A549 (cell line): ENCODE results near the gene TCP11L2. TPM values are rescaled to one million over a fixed set of nuclear protein-coding genes. Genes with fewer than 3 reads are reported as not detected.

Experiments used
- ATAC-seq, 2 experiments: fragments of 200-7000 bp in 1 of 2; fragments of >200 bp in 1 of 2; cut with Nextera tagmentation in 1 of 2; cut with Tn5 transposase in 1 of 2; 3 replicates each; pipeline versions ENCODE4 v1.8.0 to v1.9.1; 2018 to 2020; ENCODE audit warnings: mild to moderate bottlenecking in 1 of 2, moderate library complexity in 1 of 2
- CTCF ChIA-PET: fragments of 300-600 bp; sonication (Branson Sonifier 250); formaldehyde crosslinking; extraction: SDS; loops from one replicate; lab custom pipeline; 2021; ENCODE audit warnings: antibody characterized with exemption, inconsistent platforms; lab: Yijun Ruan, JAX
- POLR2A ChIA-PET: fragments of 350-600 bp; formaldehyde crosslinking; extraction: SDS; loops from one replicate; lab custom pipeline; 2021; ENCODE audit warnings: antibody characterized with exemption, inconsistent platforms; lab: Yijun Ruan, JAX
- DNase-seq, 2 experiments: peaks; one replicate each; pipeline versions ENCODE4 v3.0.0 to v3.0.0-alpha.2; 2011 to 2016; ENCODE audit warnings: low read depth in 1 of 2, low spot score in 1 of 2
- FAIRE-seq: peaks from 2 replicates; lab custom pipeline; 2011; peaks lifted over from hg19 to GRCh38; lab: Jason Lieb, UNC
- H3K27ac ChIP-seq, 2 experiments: fragments of >200 bp; sonication (Bioruptor Twin); formaldehyde crosslinking; 3 replicates each; pipeline ENCODE4 v1.5.1; 2016 to 2017
- H3K4me1 ChIP-seq: fragments of >200 bp; sonication (Bioruptor Twin); formaldehyde crosslinking; 3 replicates; pipeline ENCODE4 v1.6.1; 2016
- H3K4me2 ChIP-seq: fragments of >200 bp; sonication (Bioruptor Twin); formaldehyde crosslinking; 3 replicates; pipeline ENCODE4 v1.6.1; 2016
- H3K4me3 ChIP-seq: fragments of >200 bp; sonication (Bioruptor Twin); formaldehyde crosslinking; 3 replicates; pipeline ENCODE4 v1.5.1; 2016
- H3K9me3 ChIP-seq: fragments of >200 bp; sonication (Bioruptor Twin); formaldehyde crosslinking; 3 replicates; pipeline ENCODE4 v1.6.1; 2016
- BHLHE40 ChIP-seq: IDR thresholded peaks from 2 replicates; pipeline ENCODE4 v1.6.1; 2012; ENCODE audit warnings: low read depth, low read length, inconsistent platforms
- CBX2 ChIP-seq: fragments of 200-600 bp; sonication (generic); IDR thresholded peaks from 2 replicates; pipeline ENCODE4 v1.6.1; 2016; ENCODE audit warnings: low read depth, mild to moderate bottlenecking, borderline replicate concordance
- CBX8 ChIP-seq: fragments of 200-600 bp; sonication (generic); IDR thresholded peaks from 2 replicates; pipeline ENCODE4 v1.6.1; 2016
- CEBPB ChIP-seq, 2 experiments: fragments of >200 bp in 1 of 2; sonication (Bioruptor Twin) in 1 of 2; formaldehyde crosslinking in 1 of 2; IDR thresholded peaks; 2 replicates each; pipeline ENCODE4 v1.6.1; 2012 to 2016
- CHD4 ChIP-seq: fragments of 200-600 bp; sonication (generic); IDR thresholded peaks from 2 replicates; pipeline ENCODE4 v1.6.1; 2016; ENCODE audit warnings: antibody characterized with exemption, mild to moderate bottlenecking, borderline replicate concordance
- EHF ChIP-seq: fragments of 250-450 bp; sonication (Bioruptor Pico); IDR thresholded peaks from 2 replicates; pipeline ENCODE4 v1.5.0; 2020; ENCODE audit warnings: mild to moderate bottlenecking
- EHMT2 ChIP-seq: fragments of 200-600 bp; sonication (generic); IDR thresholded peaks from 2 replicates; pipeline ENCODE4 v1.6.1; 2016; ENCODE audit warnings: antibody characterized with exemption, low read depth, mild to moderate bottlenecking, moderate library complexity
- EP300 ChIP-seq, 2 experiments: fragments of >200 bp; sonication (Bioruptor Twin); formaldehyde crosslinking; IDR thresholded peaks; 2 replicates in 1 of 2; 3 replicates in 1 of 2; pipeline ENCODE4 v1.6.1; 2016 to 2017
- ESRRA ChIP-seq: fragments of 150-350 bp; IDR thresholded peaks from 2 replicates; pipeline ENCODE4 v1.6.1; 2014; ENCODE audit warnings: mild to moderate bottlenecking, low read length, borderline replicate concordance
- GATA3 ChIP-seq: IDR thresholded peaks from 2 replicates; pipeline ENCODE4 v1.6.1; 2012; ENCODE audit warnings: borderline replicate concordance
- HDAC2 ChIP-seq: fragments of 200-600 bp; sonication (generic); IDR thresholded peaks from 2 replicates; pipeline ENCODE4 v1.6.1; 2016
- HOXB13 ChIP-seq: fragments of 250-450 bp; sonication (Bioruptor Pico); IDR thresholded peaks from 2 replicates; pipeline ENCODE4 v1.5.0; 2020; ENCODE audit warnings: low read depth, mild to moderate bottlenecking, moderate library complexity
- JUN ChIP-seq, 2 experiments: fragments of >200 bp; sonication (Bioruptor Twin); formaldehyde crosslinking; IDR thresholded peaks; 2 replicates in 1 of 2; 3 replicates in 1 of 2; pipeline ENCODE4 v1.6.1; 2016 to 2017
- JUNB ChIP-seq: fragments of >200 bp; sonication (Bioruptor Twin); formaldehyde crosslinking; IDR thresholded peaks from 2 replicates; pipeline ENCODE4 v1.6.1; 2016
- KDM1A ChIP-seq: fragments of 200-600 bp; sonication (generic); IDR thresholded peaks from 2 replicates; pipeline ENCODE4 v1.6.1; 2016; ENCODE audit warnings: low read depth, mild to moderate bottlenecking
- KDM5A ChIP-seq: fragments of 200-600 bp; sonication (generic); IDR thresholded peaks from 2 replicates; pipeline ENCODE4 v1.6.1; 2016; ENCODE audit warnings: antibody characterized with exemption, mild to moderate bottlenecking
- MAZ ChIP-seq: fragments of 150-350 bp; IDR thresholded peaks from 2 replicates; pipeline ENCODE4 v1.6.1; 2014; ENCODE audit warnings: antibody characterized with exemption, low read depth, low read length, borderline replicate concordance
- MYC ChIP-seq: IDR thresholded peaks from 2 replicates; pipeline ENCODE4 v1.6.1; 2012; ENCODE audit warnings: mild to moderate bottlenecking, inconsistent platforms, low read length, improper control_type of control experiment, borderline replicate concordance
- NFE2L2 ChIP-seq: fragments of 150-350 bp; conservative IDR thresholded peaks from 2 replicates; pipeline ENCODE4 v1.6.1; 2014; ENCODE audit warnings: low read length
- PHF8 ChIP-seq: fragments of 200-600 bp; sonication (generic); IDR thresholded peaks from 2 replicates; pipeline ENCODE4 v1.6.1; 2016; ENCODE audit warnings: low read depth, mild to moderate bottlenecking, antibody characterized with exemption, moderate library complexity, borderline replicate concordance
- POLR2A ChIP-seq: IDR thresholded peaks from 2 replicates; pipeline ENCODE4 v1.6.1; 2012; ENCODE audit warnings: mild to moderate bottlenecking, low read length
- RFX5 ChIP-seq: fragments of 450-650 bp; IDR thresholded peaks from 2 replicates; pipeline ENCODE4 v1.7.1; 2014; ENCODE audit warnings: antibody characterized with exemption, mild to moderate bottlenecking, moderate library complexity
- RNF2 ChIP-seq: fragments of 200-600 bp; sonication (generic); IDR thresholded peaks from 2 replicates; pipeline ENCODE4 v1.6.1; 2016; ENCODE audit warnings: low read depth, mild to moderate bottlenecking, antibody characterized with exemption, moderate library complexity, borderline replicate concordance
- TFCP2L1 ChIP-seq: fragments of 250-450 bp; sonication (Bioruptor Pico); IDR thresholded peaks from 2 replicates; pipeline ENCODE4 v1.5.0; 2021; ENCODE audit warnings: mild to moderate bottlenecking
- TP53 ChIP-seq: fragments of 250-450 bp; sonication (Bioruptor Pico); IDR thresholded peaks from 2 replicates; pipeline ENCODE4 v1.5.0; 2021; ENCODE audit warnings: mild to moderate bottlenecking, moderate library complexity
- ZFP36 ChIP-seq: fragments of 450-650 bp; IDR thresholded peaks from 2 replicates; pipeline ENCODE4 v1.6.1; 2014; ENCODE audit warnings: borderline replicate concordance; ENCODE audit not compliant: partially characterized antibody
- ZNF302 ChIP-seq: fragments of 250-450 bp; sonication (Bioruptor Pico); IDR thresholded peaks from 2 replicates; pipeline ENCODE4 v1.9.0; 2021; ENCODE audit warnings: inconsistent platforms, mild to moderate bottlenecking, moderate library complexity
- WGBS: methylation state at CpG from one replicate; pipeline ENCODE4 v1.1.6; 2017; ENCODE audit errors: missing lambda C conversion rate; 5-methylcytosine and 5-hydroxymethylcytosine counted together
- polyA minus RNA-seq: library from RNA; depleted of rRNA, polyadenylated mRNA; stranded (reverse); fragments of >200 nt; gene quantifications from 2 replicates; pipeline ENCODE4 v1.2.3, GENCODE V29; 2011; rRNA and poly(A)+ RNA removed
- polyA plus RNA-seq, 4 experiments: library from polyadenylated mRNA; depleted of rRNA in 3 of 4; stranded (reverse); fragments of >200 nt; fragmentation: RNase III in 1 of 4; extraction: RNeasy Plus Mini Kit Qiagen cat#74134 plus additional on column Dnase treatment in 1 of 4; gene quantifications; 2 replicates in 3 of 4; 3 replicates in 1 of 4; pipeline ENCODE4 v1.2.3, GENCODE V29; 2011 to 2017
- TF ChIP-seq, protein P1 (sequence below): fragments of 450-650 bp; IDR thresholded peaks from 2 replicates; pipeline ENCODE4 v1.6.1; 2014; ENCODE audit warnings: antibody characterized with exemption
- TF ChIP-seq, protein P2 (sequence below): fragments of >200 bp; sonication (Bioruptor Twin); formaldehyde crosslinking; IDR thresholded peaks from 3 replicates; pipeline ENCODE4 v1.5.1; 2016
- TF ChIP-seq, protein P3 (sequence below): fragments of >200 bp; sonication (Bioruptor Twin); formaldehyde crosslinking; IDR thresholded peaks from 2 replicates; pipeline ENCODE4 v1.6.1; 2016
- TF ChIP-seq, protein P4 (sequence below): IDR thresholded peaks from 2 replicates; pipeline ENCODE4 v1.6.1; 2012; ENCODE audit warnings: low read depth, borderline replicate concordance
- TF ChIP-seq, protein P5 (sequence below): fragments of 250-450 bp; sonication (Bioruptor Pico); IDR thresholded peaks from 2 replicates; pipeline ENCODE4 v1.5.0; 2021; ENCODE audit warnings: mild to moderate bottlenecking, moderate library complexity, borderline replicate concordance
- TF ChIP-seq, protein P6 (sequence below): IDR thresholded peaks from 2 replicates; pipeline ENCODE4 v1.6.1; 2012
- TF ChIP-seq, protein P7 (sequence below): fragments of 250-450 bp; sonication (Bioruptor Pico); IDR thresholded peaks from 2 replicates; pipeline ENCODE4 v1.5.0; 2020; ENCODE audit warnings: low read depth, mild to moderate bottlenecking, moderate library complexity

TCP11L2 gene
- polyA plus RNA-seq (2011; rRNA removed) = 16.6 and 19.7 TPM in 2 replicates
- polyA plus RNA-seq (2012; cell fraction: cytosol; rRNA removed) = 1.1 and 1.5 TPM in 2 replicates
- 1.7 and 2.4 TPM in 2 replicates for polyA plus RNA-seq (2012; cell fraction: nucleus; rRNA removed)
- 1.8 to 4.9 TPM (median 4.1 TPM) in 3 replicates for polyA plus RNA-seq (2017; fragmentation: RNase III; extraction: RNeasy Plus Mini Kit Qiagen cat#74134 plus additional on column Dnase treatment)
- 36.1 and 48.5 TPM in 2 replicates for polyA minus RNA-seq

DNA sequence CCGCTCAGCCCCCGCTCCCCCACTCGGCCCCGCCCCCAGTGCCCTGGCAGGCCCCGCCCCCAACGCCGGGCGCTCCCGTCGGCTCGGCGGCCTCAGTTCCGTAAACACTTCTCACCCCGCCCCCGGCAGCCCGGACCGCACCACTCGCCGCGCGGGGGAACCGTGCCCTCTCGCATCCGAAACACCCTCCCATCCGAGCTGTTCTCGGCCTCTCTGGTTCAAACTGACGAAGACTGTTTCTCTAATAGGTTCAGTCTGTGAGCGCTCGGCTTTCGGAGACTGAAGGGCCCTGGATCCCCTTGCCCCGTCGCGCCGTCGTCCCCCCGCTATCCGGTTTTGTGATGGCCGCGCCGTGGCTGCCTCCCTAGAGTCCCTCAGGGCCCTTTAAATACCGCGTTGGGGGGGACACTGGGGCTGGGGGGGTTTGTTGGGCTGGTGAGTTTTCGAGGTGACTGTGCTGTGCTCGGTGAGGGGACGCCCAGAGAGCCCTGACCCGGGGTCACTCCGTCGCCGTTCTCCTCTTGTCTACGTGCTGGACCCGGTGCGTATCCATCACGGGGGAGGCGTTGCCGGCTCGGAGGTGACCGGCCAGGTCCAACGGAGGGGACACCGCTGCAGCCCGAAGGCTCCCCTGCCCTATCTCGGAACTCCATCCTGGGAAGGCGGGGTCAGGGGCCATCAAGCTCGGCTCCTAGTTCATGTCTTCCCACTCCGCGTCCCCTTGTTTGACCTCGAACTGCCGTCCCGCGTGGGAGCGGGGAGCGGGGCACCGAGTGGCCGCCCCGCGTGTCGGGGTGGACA lies at the start of gene TCP11L2:
Gene TCP11L2, plus strand, starts transcription at position 333 of the 801 bp plus-strand sequence. CDS start 8,343 bp downstream, outside the sequence.
- H3K4me1 ChIP-seq = peaks cover 31% of the 10 kb centered on the region
- TF ChIP-seq, protein P1, sequence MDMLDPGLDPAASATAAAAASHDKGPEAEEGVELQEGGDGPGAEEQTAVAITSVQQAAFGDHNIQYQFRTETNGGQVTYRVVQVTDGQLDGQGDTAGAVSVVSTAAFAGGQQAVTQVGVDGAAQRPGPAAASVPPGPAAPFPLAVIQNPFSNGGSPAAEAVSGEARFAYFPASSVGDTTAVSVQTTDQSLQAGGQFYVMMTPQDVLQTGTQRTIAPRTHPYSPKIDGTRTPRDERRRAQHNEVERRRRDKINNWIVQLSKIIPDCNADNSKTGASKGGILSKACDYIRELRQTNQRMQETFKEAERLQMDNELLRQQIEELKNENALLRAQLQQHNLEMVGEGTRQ = no peak
- TF ChIP-seq CEBPB (IDR thresholded peaks at IDR 0.05) (no peak), TP53 (no peak), HDAC2 (no peak), ZFP36 (no peak), KDM5A (no peak), ESRRA (no peak), RNF2 (no peak), CBX2 (no peak), CBX8 (no peak), EHF (CRISPR knock-in tag) (no peak), ZNF302 (CRISPR knock-in tag) (no peak), MYC (no peak; the same call in 1 of the 2 replicates), JUNB (no peak), KDM1A (no peak), TFCP2L1 (CRISPR knock-in tag) (no peak), RFX5 (0 out of 2 replicates have a peak, but pooled peaks have one; percentile 31), NFE2L2 (no peak), EP300 (IDR thresholded peaks at IDR 0.05) (no peak), HOXB13 (CRISPR knock-in tag) (no peak), GATA3 (peak; percentile 93), EHMT2 (no peak), CHD4 (no peak), MAZ (no peak), JUN (IDR thresholded peaks at IDR 0.05) (no peak; a peak in 1 of 5 replicates), PHF8 (peak; percentile 57), BHLHE40 (peak; percentile 87), POLR2A (no peak)
- TF ChIP-seq, protein P2, sequence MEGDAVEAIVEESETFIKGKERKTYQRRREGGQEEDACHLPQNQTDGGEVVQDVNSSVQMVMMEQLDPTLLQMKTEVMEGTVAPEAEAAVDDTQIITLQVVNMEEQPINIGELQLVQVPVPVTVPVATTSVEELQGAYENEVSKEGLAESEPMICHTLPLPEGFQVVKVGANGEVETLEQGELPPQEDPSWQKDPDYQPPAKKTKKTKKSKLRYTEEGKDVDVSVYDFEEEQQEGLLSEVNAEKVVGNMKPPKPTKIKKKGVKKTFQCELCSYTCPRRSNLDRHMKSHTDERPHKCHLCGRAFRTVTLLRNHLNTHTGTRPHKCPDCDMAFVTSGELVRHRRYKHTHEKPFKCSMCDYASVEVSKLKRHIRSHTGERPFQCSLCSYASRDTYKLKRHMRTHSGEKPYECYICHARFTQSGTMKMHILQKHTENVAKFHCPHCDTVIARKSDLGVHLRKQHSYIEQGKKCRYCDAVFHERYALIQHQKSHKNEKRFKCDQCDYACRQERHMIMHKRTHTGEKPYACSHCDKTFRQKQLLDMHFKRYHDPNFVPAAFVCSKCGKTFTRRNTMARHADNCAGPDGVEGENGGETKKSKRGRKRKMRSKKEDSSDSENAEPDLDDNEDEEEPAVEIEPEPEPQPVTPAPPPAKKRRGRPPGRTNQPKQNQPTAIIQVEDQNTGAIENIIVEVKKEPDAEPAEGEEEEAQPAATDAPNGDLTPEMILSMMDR = no peak
- TF ChIP-seq, protein P3, sequence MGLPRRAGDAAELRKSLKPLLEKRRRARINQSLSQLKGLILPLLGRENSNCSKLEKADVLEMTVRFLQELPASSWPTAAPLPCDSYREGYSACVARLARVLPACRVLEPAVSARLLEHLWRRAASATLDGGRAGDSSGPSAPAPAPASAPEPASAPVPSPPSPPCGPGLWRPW = no peak
- TF ChIP-seq, protein P4, sequence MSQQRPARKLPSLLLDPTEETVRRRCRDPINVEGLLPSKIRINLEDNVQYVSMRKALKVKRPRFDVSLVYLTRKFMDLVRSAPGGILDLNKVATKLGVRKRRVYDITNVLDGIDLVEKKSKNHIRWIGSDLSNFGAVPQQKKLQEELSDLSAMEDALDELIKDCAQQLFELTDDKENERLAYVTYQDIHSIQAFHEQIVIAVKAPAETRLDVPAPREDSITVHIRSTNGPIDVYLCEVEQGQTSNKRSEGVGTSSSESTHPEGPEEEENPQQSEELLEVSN = no peak
- TF ChIP-seq, protein P5, sequence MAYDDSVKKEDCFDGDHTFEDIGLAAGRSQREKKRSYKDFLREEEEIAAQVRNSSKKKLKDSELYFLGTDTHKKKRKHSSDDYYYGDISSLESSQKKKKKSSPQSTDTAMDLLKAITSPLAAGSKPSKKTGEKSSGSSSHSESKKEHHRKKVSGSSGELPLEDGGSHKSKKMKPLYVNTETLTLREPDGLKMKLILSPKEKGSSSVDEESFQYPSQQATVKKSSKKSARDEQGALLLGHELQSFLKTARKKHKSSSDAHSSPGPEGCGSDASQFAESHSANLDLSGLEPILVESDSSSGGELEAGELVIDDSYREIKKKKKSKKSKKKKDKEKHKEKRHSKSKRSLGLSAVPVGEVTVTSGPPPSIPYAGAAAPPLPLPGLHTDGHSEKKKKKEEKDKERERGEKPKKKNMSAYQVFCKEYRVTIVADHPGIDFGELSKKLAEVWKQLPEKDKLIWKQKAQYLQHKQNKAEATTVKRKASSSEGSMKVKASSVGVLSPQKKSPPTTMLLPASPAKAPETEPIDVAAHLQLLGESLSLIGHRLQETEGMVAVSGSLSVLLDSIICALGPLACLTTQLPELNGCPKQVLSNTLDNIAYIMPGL (CRISPR knock-in tag) = no peak
- TF ChIP-seq, protein P6, sequence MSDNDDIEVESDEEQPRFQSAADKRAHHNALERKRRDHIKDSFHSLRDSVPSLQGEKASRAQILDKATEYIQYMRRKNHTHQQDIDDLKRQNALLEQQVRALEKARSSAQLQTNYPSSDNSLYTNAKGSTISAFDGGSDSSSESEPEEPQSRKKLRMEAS = peak; percentile 86
- TF ChIP-seq, protein P7, sequence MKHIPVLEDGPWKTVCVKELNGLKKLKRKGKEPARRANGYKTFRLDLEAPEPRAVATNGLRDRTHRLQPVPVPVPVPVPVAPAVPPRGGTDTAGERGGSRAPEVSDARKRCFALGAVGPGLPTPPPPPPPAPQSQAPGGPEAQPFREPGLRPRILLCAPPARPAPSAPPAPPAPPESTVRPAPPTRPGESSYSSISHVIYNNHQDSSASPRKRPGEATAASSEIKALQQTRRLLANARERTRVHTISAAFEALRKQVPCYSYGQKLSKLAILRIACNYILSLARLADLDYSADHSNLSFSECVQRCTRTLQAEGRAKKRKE (CRISPR knock-in tag) = no peak

More for the DNA sequence above, at the start of gene TCP11L2:
- Histone ChIP-seq H3K9me3 (no peaks in the 10 kb centered on the region), H3K27ac (peak within 1 kb of the TSS; percentile 98 to 100), H3K4me3 (peak within 1 kb of the TSS; percentile 86), H3K4me2 (peak within 1 kb of the TSS; percentile 92)
- CTCF ChIA-PET = interaction anchor here (1.0 to 2.2 kb wide), 7 partner anchors 13 to 115 kb away, joined by 3 to 12 read pairs (median 4); partner anchors contain the start of gene POLR3B
- ATAC-seq = peak; percentile 84 to 87
- no peak for FAIRE-seq
- POLR2A ChIA-PET = interaction anchor here (0.9 to 2.2 kb wide), 3 partner anchors 54 to 55 kb away, joined by 3 to 12 read pairs (median 9); partner anchors contain the start of genes CKAP4 and POLR3B
- DNase-seq = peak; percentile 69 to 83
- WGBS = 2% methylated on average over 16 of the region's 76 CpGs
